Omental fat pad (tissue), 4 donors: ENCODE results near the gene GPR15LG. TPM values are rescaled to one million over a fixed set of nuclear protein-coding genes. Genes with fewer than 3 reads are reported as not detected.

Source experiments
- ATAC-seq: fragments of 150-250 bp; one replicate; pipeline ENCODE4 v1.9.1; 2016; ENCODE audit warnings: mild to moderate bottlenecking, moderate library complexity; ENCODE audit not compliant: low FRiP score
- DNase-seq: peaks from one replicate; pipeline ENCODE4 v3.0.0-alpha.2; 2019; ENCODE audit warnings: low spot score
- total RNA-seq, 4 donors: library from RNA; depleted of rRNA; stranded (reverse); fragments of >200 nt; gene quantifications; one replicate each; pipeline ENCODE4 v1.1.0, GENCODE V29; 2016
- TF ChIP-seq, protein P1 (sequence below), 3 donors: fragments of 450-650 bp; IDR thresholded peaks; one replicate each; pipeline ENCODE4 v1.5.1; 2016 to 2017; ENCODE audit warnings: antibody characterized with exemption in 3 of 3, mild to moderate bottlenecking in 3 of 3, moderate library complexity in 2 of 3

Gene GPR15LG
- total RNA-seq, 4 donors from 2014 or later: not detected

DNA sequence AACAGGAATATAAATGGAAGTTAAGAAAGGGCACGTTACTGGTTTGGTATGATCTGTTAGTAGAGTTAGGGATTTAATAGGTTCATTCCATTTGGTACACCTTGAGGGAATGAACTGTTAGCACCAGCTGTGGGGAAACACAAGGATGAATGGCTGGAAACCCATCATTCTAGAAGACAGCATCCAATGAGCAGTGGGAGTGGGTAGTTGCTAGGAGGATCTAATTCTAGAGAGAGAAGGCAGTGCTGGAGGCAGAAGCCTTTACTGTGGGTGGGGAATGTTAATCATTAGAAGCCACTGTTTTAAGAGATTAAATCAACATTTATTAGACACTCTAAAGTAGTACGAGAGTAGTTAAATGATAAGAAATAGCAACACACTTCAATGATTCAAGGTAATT, 15.5 kb upstream of the GPR15LG start:
- ATAC-seq (no peak), DNase-seq (no peak)
- TF ChIP-seq, protein P1, sequence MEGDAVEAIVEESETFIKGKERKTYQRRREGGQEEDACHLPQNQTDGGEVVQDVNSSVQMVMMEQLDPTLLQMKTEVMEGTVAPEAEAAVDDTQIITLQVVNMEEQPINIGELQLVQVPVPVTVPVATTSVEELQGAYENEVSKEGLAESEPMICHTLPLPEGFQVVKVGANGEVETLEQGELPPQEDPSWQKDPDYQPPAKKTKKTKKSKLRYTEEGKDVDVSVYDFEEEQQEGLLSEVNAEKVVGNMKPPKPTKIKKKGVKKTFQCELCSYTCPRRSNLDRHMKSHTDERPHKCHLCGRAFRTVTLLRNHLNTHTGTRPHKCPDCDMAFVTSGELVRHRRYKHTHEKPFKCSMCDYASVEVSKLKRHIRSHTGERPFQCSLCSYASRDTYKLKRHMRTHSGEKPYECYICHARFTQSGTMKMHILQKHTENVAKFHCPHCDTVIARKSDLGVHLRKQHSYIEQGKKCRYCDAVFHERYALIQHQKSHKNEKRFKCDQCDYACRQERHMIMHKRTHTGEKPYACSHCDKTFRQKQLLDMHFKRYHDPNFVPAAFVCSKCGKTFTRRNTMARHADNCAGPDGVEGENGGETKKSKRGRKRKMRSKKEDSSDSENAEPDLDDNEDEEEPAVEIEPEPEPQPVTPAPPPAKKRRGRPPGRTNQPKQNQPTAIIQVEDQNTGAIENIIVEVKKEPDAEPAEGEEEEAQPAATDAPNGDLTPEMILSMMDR (IDR thresholded peaks at IDR 0.05): no peak

- no peak for ATAC-seq
- TF ChIP-seq, protein P1 (IDR thresholded peaks at IDR 0.05): no peak
- no peak for DNase-seq
Observed at GRCh38 chr10:84158550-84158949, 15.1 kb upstream of the GPR15LG start.

- no peak for DNase-seq
- ATAC-seq: peak; percentile 35
- TF ChIP-seq, protein P1 (IDR thresholded peaks at IDR 0.05): no peak
Observed at GRCh38 chr10:84159076-84159685, 14.4 kb upstream of the GPR15LG start.

DNA sequence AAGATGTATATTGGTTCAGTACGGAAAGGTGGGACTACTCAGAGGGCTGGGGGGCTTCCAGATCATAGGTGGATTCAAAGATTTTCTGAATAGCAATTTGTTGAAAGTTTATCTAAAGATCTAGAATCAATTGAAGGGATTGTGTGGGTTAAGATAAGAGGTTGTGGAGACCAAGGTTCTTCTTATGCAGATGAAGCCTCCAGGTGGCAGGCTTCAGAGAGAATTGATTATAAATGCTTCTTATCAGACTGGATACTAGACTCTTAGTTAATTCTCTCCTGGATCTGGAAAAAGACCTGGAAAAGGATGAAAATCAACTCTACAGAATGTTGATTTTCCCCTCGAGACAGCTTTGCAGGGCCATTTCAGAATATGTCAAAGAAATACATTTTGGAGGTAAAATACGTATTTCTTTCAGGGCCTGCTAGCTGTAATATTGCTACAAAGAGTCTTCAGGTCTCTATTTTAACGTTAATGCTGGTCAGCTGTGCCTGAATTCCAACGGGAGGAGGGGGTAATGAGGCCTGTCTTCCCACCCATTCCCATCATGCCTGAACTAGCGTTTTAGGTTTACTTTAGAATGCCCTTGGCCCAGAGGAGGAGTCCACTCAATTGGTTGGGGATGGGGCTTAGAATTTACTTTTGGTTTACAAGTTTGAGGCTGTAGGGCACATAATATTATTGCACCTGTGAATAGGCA, 12.8 kb upstream of the GPR15LG start:
- DNase-seq (no peak), ATAC-seq (no peak)
- TF ChIP-seq, protein P1 (IDR thresholded peaks at IDR 0.05): no peak

GRCh38 chr10:84163996-84164395, 9.6 kb upstream of the GPR15LG start:
- ATAC-seq (no peak), DNase-seq (no peak)
- TF ChIP-seq, protein P1 (IDR thresholded peaks at IDR 0.05): no peak

GRCh38 chr10:84164442-84164841, 9.2 kb upstream of the GPR15LG start:
- TF ChIP-seq, protein P1 (IDR thresholded peaks at IDR 0.05): no peak
- ATAC-seq (no peak), DNase-seq (no peak)
